ENCODE measurements around the gene DNAAF9.

- TF ChIP-seq CTCF (IDR thresholded peaks at IDR 0.05) (no peak), POLR2A (IDR thresholded peaks at IDR 0.05) (no peak)
These were observed 3.7 kb downstream of the DNAAF9 start for GRCh38 chr20:3403741-3404140.

All from esophagus squamous epithelium (tissue), 4 donors.